DMS153 treated with DMSO at 0.1 percent for 48 hours (cell line): ENCODE measurements around the gene TENM3.
"Not testable (repeated sequence)": the region's sequence is repeated elsewhere in the genome, so short reads cannot be mapped to it uniquely, and the experiment has no call there.

ENCODE experiments used
- DNase-seq: peaks from one replicate; lab custom pipeline; 2025; ENCODE audit not compliant: unreplicated experiment; lab: John Stamatoyannopoulos, UW

Gene TENM3

DNA sequence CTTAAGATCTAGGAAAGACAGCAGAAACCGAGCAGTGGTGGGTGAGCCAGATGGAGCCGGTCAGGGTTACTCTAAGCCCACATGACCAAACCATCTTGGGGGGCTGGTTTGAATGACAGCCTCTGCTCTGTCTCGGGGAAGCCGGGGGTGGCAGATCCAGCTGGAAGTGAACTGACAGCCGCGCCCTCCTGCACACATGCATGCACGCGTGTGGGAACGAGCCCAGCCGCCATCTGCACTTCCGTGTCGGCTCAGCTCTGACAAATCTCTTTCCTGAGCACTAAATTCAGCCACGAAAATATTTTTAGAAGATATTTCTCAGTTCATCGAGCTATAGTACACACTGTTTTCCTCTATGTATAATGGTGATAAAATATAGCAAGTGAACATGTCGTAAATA lies 558.4 kb downstream of the TENM3 start:
- DNase-seq, result no peak

DNA sequence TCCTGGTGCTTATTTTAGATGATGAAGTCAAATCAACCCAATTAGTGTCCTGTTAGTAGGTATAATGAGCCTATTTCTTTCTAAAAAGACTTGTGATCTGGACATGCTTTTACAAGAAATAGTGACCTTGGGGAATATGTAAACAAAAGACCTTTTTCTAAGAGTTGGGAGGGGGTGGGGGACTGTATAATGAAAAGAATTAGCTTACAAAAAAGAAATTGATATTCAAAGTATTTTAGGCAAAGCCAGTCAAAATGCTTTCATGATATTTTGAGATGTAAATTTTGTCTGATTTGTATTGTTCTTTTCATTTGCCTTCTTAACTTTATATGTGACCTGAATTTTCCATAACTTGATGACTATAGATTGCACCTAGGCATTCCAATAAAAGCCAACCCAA lies 559.4 kb downstream of the TENM3 start:
- DNase-seq, result no peak

DNA sequence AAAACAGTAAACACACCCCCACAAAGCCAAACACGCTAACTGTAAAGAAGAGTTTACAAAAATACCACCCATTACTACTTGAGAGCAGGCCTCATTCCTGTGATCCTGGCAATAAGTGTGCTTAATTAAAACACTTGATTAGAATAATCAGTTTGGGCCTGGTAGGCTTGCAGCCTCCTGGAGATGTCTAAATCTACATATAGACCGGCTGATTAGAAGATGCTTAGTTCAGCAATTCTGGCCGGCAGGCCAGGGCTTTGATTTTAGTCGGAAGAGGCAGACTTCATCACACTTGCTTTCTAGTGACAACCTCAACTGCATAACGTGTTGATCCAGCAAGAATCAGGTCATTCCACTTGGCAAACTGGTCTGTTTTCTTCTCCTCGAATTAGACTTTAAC lies 560.0 kb downstream of the TENM3 start:
- no peak for DNase-seq

DNA sequence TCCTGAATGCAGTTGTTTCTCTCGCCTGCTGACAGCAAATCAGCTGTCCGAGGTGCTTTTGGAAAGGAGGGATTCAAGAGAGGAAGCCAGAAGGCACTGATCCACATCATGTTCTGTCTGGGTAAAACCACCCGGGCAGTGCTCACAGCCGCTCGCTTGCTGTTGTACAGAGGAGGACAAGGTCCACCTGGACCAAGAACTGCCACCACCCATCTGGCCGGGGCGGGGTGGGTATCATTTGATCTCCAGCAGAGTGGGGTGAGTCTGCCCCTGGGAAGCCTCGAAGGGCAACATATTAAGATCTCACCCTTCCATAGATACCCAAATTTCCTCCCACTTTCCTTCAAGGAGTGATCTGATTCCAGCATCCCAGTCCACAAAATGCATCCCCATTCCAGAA lies 560.9 kb downstream of the TENM3 start:
- no peak for DNase-seq

DNA sequence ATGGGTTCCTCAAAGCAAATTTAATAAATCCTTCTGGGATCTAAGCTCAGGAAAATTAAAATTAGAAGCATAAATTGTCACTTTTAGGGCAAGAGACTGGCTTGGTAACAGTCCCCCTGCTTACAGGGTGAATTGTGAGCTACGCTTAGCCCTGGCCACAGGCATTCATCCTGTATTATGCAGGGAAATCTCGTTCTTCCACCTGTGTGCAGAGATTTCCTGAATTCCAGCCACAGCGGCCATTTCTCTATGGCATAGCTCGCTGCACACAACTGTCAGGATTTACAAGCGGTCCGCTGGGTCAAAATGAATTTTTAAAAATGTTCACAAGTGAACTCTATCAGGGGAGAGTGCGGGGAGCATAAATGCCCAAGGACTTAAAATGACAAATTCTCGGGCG lies 562.1 kb downstream of the TENM3 start:
- DNase-seq, result no peak

DNA sequence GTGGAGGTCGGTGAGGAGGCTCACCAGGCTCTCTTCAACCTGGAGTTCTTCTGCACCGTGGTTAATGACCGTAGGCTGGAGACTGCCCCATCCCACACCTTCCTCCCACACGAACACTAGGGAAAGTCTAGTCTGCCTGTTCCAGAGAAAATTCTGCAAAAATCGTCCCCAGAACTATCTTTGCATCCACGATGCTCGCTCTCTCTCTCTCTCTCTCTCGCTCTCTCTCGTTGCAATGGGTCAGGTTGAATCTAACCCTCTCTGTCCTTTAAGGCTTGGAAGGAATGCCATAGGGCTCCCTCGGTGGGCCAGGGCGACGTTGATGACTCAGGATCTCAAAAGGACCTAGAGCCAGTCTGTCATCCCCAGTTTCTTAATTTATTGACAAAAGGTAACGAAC lies 562.5 kb downstream of the TENM3 start:
- DNase-seq, result no peak

DNA sequence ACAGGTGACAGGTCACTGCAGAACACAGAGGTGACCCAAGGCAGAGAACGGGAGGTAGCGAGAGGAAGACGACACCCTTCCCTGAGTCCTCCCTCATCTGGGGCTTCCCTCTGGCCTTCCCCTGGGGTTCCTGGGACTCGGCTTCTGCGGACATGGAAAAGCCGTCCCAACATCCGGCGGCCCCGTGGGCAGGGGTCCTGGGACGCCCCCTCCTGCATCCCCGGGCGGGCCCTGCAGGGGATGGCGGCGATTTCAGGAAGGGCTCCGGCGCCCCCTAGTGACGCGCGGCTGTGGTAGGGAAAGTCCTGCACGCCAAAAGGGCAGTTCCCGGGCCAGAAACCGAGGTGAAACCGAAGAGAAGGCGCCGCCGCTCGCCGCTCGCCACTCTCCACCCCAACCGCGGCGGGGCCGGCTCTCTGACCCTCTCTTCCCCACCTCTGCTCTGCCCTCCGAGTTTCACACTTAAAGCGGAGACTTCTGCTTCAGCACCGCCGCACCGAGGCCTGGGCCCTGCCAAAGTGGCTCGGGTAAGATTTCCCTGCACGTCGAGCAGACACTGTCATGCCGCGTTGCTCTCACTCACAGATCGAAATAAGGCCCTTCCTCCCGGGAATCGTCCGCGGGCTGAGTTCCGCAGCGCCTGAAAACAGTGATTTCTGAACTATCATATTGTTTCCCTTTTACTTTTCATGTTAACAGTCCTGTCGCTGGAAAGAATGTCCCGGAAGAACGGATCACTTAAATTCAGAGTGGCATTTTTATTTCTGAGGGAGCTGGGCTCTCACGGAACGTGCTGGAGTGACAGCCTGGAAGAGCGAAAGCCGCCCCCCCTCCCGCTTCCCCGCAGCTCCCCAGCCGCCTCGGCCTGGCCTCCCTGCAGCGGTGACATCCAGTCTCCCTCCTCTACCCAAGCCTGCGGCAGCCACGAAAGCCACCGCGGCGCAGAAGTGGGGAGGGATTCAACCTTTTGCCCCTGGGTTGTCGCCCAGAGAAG lies 563.4 kb downstream of the TENM3 start:
- peak; percentile 74 for DNase-seq

DNA sequence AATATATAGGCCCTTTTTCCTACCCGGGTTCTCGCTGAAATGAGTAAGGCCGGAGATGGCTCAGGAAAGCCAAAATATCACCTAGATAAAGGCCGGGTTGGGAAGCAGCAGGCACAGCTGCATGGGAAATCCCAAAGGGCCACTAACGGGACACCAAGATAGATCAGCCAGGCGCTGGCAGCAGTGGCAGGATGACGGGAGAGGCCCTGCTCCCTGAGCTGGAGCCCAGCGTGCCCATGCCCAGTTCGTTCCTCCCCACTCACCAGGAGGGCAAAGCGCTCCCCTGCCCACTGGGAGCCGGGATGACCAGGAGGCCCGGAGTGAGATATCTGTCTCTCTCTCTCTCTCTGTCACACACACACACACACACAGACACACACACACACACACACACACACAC lies 564.1 kb downstream of the TENM3 start:
- DNase-seq, result peak; percentile 34

DNA sequence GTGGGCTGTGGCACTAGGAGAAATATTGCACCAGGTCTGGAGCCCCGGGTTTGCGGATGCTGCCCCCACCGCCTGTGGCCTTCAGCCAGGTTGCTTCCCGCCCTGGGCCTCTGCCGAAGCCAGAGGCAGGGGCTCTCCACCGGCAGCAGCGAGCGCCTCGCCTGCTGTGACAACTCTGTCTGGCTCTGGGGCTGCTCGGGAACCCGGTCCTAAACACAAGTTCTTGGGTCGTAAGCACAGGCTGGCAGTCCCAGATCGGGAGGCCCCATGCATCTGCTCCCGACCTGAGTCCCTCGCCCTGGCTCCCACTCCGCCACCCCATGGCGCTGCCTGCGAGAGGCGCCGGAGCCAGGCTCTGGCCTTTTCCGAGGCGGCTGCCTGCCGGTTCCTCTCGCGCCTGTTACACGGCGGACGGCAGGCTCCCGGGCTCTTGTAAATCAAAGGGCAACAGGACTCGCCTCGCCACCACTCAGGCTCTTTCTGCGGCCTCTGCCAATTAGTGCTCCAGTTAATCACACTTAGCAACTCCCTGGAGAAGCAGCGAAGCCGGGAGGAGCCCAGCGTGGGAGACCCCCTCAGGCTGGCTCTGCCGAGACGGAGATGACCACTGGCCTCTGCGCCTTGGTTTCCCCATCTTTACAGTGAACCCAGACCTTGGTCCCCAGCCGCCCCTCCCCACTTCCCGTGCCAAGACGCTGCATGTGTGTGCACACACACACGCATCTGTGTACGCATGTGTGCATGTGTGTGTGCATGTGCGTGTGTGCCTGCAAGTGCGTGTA lies 564.8 kb downstream of the TENM3 start:
- no peak for DNase-seq

DNA sequence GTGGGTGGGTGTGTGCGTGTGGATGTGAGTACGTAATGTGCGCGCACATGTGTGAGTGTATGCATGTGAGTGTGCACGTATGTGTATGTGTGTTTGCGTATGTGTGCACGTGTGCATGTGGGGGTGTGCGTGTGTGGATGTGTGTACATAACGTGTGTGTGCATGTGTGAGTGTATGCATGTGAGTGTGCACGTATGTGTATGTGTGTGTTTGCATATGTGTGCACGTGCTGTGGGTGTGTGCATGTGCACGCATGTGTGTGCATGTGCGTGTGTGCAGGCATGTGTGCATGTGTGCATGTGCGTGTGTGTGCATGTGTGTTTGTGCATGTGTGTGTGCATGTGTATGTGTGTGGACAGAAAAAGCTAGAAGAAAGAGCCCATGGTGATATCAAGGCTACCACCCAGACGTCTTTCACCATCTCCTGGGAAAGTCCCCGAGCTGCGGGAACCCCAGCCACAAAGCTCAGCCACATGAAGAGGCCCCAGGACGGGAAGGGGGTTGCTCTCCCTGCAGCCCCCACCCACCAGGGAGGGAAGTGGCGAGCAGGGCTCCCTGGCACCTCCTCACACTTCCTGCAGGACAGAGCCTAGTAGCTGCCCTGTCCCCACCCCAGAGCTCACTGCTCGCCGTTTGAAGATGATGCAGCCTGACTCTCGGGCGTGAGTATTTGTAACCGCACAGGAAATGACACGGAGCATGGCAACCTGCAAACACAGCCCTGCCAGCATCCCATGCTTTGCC lies 565.6 kb downstream of the TENM3 start:
- DNase-seq, result no peak

DNA sequence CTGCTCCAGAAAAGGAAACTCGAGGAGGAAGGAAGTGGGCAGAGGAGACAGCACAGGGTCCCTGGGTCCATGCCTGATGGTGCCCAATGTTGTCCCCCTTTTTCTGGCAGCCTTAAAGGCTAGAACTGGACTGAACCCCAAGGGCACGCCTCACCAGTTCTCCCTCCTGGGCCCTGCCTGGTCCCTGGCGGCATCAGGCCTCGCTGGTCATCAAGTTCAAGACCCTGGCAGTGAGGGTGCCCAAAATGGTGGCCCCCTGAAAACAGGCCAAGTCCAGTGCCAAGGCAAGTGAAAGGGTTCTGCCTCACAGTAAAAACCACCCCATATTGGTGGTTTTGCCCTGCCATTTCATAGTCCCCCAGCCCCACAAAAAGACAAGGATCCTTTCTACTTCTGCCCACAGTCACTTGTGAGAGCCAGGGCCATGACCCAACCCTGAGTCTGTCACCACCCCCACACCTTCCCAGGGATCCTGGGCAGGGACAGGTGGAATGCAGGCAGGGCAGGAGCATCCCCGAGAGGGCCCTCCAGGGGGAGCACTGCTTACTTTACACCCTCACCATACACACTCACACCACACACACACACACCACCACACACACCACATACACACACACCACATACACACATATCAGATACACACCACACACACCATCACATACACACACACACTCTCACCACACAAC lies 566.4 kb downstream of the TENM3 start:
- no peak for DNase-seq

DNA sequence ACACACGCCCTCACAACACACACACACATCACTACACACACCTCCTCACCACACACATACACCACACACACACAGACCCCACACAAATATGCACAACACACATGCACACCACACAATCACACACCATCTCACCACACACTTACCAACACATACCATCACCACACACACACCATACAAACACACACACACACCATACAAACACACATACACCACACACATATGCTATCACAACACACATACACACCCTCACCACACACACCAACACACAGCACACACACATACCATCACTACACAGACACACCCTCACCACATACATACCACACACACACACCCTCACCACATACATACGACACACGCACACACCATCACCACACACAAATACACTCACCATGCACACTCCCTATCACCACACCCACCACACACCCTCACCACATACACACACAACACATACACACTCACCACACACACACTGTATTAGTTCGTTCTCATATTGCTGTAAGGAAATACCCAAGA lies 567.0 kb downstream of the TENM3 start:
- no peak for DNase-seq

DNA sequence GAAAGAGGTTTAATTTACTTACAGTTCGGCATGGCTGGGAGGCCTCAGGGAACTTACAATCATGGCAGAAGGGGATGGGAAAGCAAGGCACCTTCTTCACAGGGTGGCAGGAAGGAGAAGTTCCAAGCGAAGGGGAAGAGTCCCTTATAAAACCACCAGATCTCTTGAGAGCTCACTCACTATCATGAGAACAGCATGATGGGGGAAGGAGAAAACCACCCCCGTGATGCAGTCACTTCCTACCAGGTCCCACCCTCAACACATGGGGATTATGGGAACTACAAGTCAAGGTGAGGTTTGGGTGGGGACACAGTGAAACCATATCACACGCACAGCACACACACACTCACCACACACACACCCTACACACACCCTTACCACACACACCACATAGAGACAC lies 569.7 kb downstream of the TENM3 start:
- no peak for DNase-seq

DNA sequence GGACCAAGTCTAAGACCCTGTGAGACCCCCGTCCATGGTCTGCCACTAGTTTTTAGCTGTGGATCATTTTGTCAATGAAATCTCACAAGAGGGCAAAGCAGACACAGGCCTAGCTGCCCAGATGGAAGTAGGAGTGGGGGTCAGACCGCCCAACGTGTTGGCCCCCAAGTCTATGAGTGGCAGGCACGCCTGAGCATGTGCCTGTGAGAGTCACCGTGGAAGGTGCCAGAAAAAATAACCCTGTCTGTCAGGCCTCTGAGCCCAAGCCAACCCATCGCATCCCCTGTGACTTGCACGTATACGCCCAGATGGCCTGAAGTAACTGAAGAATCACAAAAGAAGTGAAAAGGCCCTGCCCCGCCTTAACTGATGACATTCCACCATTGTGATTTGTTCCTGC lies 570.9 kb downstream of the TENM3 start:
- not testable (repeated sequence) for DNase-seq

DNA sequence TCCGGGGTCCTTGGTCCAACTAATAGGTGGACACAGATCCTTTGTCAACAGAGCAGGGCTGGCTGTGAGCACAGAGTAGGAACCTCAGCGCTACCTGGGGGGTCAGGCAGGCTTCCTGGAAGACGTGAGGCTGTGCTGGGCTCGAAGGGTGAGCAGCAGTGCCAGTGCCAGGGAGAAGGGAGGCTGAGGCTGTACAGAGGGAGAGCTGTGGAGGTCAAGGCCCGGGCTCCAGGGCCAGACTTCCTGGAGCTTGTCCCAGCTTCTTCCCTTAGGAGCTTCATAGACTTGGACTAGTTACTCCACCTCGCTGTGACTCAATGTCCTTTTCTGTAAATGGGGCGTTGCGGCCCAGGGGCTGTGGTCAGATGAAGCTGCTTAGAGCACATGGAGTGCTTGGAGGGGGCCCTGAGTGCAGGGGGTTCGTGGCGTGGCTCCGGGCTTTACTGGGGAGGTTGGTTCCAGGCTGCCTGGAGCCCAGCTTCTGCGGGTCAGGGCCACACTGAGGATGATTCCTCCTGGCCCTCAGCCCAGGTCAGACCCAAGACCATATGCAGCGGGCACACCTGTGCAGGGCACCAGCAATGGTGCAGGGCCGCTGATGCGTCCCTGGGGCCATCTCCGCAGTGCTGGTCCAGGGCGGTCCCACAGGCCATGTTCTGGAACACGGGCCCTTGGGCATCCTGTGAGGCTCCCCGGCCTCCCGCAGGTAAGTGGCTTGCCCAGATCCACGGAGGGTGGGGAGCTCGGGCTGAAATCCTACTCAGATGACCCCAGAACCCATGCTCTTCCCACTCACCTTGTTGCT lies 575.9 kb downstream of the TENM3 start:
- DNase-seq, result no peak

DNA sequence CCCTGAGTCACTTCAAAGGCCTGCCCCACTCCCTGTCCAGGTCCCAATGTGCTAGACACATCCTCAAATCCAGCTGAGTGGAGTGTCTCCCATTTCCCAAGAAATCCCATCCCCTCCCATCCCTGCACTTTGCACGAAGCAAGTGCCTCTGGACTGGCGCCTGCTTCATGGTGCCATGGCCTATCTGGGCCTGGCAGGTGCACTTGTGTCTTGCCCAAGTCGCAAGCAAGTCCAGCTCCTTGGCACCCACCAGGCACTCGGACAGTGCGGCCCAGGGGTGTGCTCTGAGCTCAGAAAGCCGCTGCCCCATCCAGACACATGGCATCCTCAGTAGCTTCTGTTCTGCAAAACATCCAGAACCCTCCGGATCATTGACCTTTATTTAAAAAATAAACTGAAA lies 576.5 kb downstream of the TENM3 start:
- no peak for DNase-seq

DNA sequence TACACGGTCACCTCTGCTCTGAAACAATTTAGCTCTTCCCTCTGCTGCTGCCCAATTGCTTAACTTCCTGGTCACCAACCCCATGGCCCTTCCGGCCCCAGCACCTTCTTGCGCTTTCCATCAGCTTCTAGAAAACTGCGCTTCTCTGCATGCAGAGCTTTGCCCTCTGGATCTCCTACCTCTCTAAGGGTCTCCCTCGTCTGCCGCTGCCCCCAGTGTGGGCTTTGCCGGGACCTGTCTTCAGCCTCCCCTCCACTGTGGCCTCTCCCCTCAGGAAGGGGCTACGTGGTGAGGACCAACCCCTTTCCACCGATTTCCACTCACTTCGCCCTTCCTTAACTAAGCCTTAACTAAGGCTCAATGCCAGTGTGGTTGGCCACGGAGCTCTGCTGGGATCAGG lies 579.4 kb downstream of the TENM3 start:
- no peak for DNase-seq

DNA sequence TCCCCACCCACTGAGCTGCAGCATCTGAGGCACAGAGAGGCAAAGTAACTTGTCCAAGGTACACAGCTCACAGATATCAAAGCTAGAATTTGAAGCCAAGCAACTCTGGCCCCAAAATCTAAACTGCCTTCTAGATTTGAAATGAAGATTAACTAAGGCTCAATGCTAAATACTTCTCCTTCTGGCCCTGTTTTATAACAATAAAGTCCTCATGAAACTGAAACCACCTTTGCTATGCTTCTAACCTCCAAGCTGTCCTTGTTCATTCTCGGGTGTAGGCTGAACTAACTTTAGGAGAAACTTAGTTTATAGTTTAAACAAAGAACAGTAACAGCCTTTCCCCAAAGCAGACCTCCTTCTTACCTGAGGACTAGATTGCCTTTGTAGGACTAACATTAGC lies 580.4 kb downstream of the TENM3 start:
- no peak for DNase-seq

DNA sequence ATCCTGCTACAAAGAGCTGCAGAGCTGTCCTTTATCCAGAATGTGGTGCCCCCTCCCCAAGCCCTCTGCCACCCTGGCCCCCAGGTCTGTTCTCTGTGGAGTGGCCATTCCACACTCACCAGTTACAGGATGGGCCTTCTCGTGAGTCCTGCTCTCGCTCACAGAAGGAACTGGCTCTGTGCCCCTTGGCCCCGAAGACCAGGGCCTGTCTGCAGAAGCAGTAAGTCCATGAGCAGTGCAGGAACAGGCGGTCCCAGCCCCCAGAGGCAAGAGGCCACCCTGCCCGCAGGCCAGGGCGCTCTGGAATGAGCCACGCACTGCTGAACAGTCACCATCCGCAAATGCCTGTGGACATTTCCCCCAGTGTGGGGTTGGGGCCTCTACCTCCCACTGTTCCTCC lies 581.8 kb downstream of the TENM3 start:
- DNase-seq, result no peak

DNA sequence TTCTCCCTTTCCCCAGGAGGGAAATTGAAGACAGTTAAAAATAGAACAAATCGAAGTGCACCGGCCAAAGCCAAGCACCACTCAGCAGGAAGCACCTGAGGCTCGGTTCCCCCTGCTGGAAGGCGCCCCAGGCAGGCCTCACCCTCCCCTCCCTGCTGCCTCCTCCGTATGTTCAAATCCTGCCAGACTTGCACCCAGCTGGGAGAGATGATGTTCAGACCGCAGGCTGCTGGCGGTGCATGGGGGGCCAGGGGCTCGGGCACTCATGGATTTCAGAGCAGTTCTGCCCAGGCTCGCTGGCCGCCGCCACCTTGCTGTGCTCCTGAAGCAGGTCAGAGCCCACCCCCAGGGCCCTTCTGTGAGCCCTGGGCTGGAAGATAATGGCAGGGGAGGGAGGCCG lies 582.6 kb downstream of the TENM3 start:
- no peak for DNase-seq
